ENCODE measurements around the gene JMJD8. TPM values are rescaled to one million over a fixed set of nuclear protein-coding genes. Genes with fewer than 3 reads are reported as not detected.
A peak's percentile ranks its signal among the peaks of the same experiment; 100 is the strongest.

Gene JMJD8
- total and polyA plus RNA-seq, 10 of the 15 experiments (the other 5 are each of a cell fraction or from before 2014, with no cell fraction given) = 1.00 to 50.4 (median 30.7) TPM

GRCh38 chr16:667113-667779, 16.9 kb downstream of the JMJD8 start:
- FAIRE-seq = no peak
- peak overlapping the region; percentile 34; the same call in 1 of the 2 replicates for H3K9ac ChIP-seq (ENCODE audit: control insufficient read depth, insufficient read depth, low read length)
- peak overlapping the region; percentile 84 for H2AFZ ChIP-seq (ENCODE audit: control insufficient read depth, low read depth, low read length)

DNA sequence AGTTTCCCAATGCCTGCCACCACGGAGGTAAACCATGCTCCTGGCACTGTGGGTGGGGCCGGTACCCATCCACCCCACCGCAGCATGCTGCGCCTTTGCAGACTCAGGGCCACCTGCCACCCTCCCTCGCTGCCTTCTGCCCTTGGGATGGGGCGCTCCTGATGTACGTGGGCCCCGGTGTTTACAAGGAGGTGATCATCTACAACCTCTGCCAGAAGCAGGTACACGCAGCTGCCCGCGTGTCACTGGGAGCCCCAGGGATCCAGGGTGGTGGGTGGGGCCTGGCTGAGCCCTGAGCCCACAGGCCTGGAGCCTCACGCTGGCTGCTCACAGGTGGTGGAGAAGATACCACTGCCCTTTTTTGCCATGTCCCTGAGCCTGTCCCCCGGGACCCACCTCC, 17.6 kb downstream of the JMJD8 start:
- Histone ChIP-seq H3K79me2 (ENCODE audit: control insufficient read depth, insufficient read depth, low read length) (peaks cover 16% of the 10 kb centered on the region), H3K9ac (ENCODE audit: control insufficient read depth, insufficient read depth, low read length) (no peak overlapping the region), H3K4me3 (no peak overlapping the region), H3K27ac (ENCODE audit: control insufficient read depth, insufficient read depth) (no peak overlapping the region), H3K4me1 (ENCODE audit: control insufficient read depth, insufficient read depth, low read length) (peaks cover 2% of the 10 kb centered on the region; the same call in 1 of the 2 replicates), H3K4me2 (ENCODE audit: control insufficient read depth, insufficient read depth) (no peak overlapping the region), H3K36me3 (ENCODE audit: control insufficient read depth in 2 of 2, insufficient read depth in 2 of 2, low read length in 1 of 2) (peaks cover 0 to 12% of the 10 kb centered on the region in 2 experiments; a peak in 3 of 4 replicates), H2AFZ (ENCODE audit: control insufficient read depth, low read depth, low read length) (no peak overlapping the region), H3K9me3 (replicated peaks; ENCODE audit: control insufficient read depth, insufficient read depth, low read length) (no peaks in the 10 kb centered on the region), H3K27me3 (replicated peaks in 1 of 2; ENCODE audit: control insufficient read depth in 2 of 2, insufficient read depth in 2 of 2, low read length in 1 of 2) (no peaks in the 10 kb centered on the region), H4K20me1 (ENCODE audit: control insufficient read depth, insufficient read depth) (no peaks in the 10 kb centered on the region)
- FAIRE-seq (no peak), ATAC-seq (no peak), DNase-seq (ENCODE audit: low read depth, low spot score) (no peak)
- ChIA-PET RAD21 (ENCODE audit: unreplicated experiment) (interaction anchor here (1.1 kb wide), 1 partner anchor 14 kb away, joined by 3 read pairs; the partner anchor contains the start of gene STUB1), CTCF (interaction anchor here (1.6 kb wide), 1 partner anchor 14 kb away, joined by 4 read pairs; the partner anchor contains the start of gene STUB1), SMC1A (ENCODE audit: uncharacterized antibody, unreplicated experiment) (no interaction called here), POLR2A (no interaction called here)
- in situ Hi-C loops (cut with MboI) = loop anchor here (10.0 kb wide), 1 partner anchor 272 kb away; the partner anchor contains the start of gene NME4
- intact Hi-C loops (cut with micrococcal nuclease; ENCODE audit: unreplicated experiment) = loop anchor here (10.0 kb wide), 1 partner anchor 272 kb away; the partner anchor contains the start of gene NME4
- BruUV-seq (replicated peaks) = no TSS peak
- WGBS (ENCODE audit: insufficient coverage, insufficient replicate concordance, low lambda C conversion rate, missing lambda C conversion rate) = 81% methylated on average over 13 of the region's 13 CpGs
- TF ChIP-seq NRF1 (conservative IDR thresholded peaks at IDR 0.05; ENCODE audit: low read depth, low read length) = no peak
- TF ChIP-seq TAF1 (IDR thresholded peaks at IDR 0.05; ENCODE audit: borderline replicate concordance, low read depth, low read length) = no peak
- no peak for TF ChIP-seq SP1 (IDR thresholded peaks at IDR 0.05; ENCODE audit: low read depth, low read length)
- TF ChIP-seq, protein P1, sequence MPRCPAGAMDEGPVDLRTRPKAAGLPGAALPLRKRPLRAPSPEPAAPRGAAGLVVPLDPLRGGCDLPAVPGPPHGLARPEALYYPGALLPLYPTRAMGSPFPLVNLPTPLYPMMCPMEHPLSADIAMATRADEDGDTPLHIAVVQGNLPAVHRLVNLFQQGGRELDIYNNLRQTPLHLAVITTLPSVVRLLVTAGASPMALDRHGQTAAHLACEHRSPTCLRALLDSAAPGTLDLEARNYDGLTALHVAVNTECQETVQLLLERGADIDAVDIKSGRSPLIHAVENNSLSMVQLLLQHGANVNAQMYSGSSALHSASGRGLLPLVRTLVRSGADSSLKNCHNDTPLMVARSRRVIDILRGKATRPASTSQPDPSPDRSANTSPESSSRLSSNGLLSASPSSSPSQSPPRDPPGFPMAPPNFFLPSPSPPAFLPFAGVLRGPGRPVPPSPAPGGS (IDR thresholded peaks at IDR 0.05; ENCODE audit: borderline replicate concordance, insufficient read depth, low read depth, low read length, poor library complexity, severe bottlenecking) = no peak
- TF ChIP-seq, protein P2, sequence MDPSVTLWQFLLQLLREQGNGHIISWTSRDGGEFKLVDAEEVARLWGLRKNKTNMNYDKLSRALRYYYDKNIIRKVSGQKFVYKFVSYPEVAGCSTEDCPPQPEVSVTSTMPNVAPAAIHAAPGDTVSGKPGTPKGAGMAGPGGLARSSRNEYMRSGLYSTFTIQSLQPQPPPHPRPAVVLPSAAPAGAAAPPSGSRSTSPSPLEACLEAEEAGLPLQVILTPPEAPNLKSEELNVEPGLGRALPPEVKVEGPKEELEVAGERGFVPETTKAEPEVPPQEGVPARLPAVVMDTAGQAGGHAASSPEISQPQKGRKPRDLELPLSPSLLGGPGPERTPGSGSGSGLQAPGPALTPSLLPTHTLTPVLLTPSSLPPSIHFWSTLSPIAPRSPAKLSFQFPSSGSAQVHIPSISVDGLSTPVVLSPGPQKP (IDR thresholded peaks at IDR 0.05; ENCODE audit: low read depth, low read length) = no peak
- TF ChIP-seq SPI1 (IDR thresholded peaks at IDR 0.05; ENCODE audit: borderline replicate concordance, insufficient read depth, low read depth, low read length) = no peak
- no peak for TF ChIP-seq POLR2A (IDR thresholded peaks at IDR 0.05; ENCODE audit: low read depth, low read length)
- TF ChIP-seq LARP7 (IDR thresholded peaks at IDR 0.05) = no peak
- no peak for TF ChIP-seq BHLHE40 (IDR thresholded peaks at IDR 0.05; ENCODE audit: borderline replicate concordance in 1 of 2, low read depth in 2 of 2, low read length in 1 of 2)

More at GRCh38 chr16:667113-667779, 16.9 kb downstream of the JMJD8 start:
- TF ChIP-seq MAX (IDR thresholded peaks at IDR 0.05; ENCODE audit: low read depth, low read length) (no peak), ZNF217 (IDR thresholded peaks at IDR 0.05) (no peak), SIX5 (IDR thresholded peaks at IDR 0.05; ENCODE audit: low read depth, low read length, severe bottlenecking) (no peak), BRCA1 (IDR thresholded peaks at IDR 0.05; ENCODE audit: low read depth, low read length) (no peak), PML (IDR thresholded peaks at IDR 0.05; ENCODE audit: low read length) (no peak), HDGF (IDR thresholded peaks at IDR 0.05) (0 out of 2 replicates have a peak, but pooled peaks have one; percentile 71), GATAD2B (conservative IDR thresholded peaks at IDR 0.05; ENCODE audit: low read depth) (no peak)
- BruUV-seq (replicated peaks) = no TSS peak
- peaks cover 2% of the 10 kb centered on the region; the same call in 1 of the 2 replicates for H3K4me1 ChIP-seq (ENCODE audit: control insufficient read depth, insufficient read depth, low read length)
- H3K27ac ChIP-seq (ENCODE audit: control insufficient read depth, insufficient read depth) = no peak overlapping the region
- SMC1A ChIA-PET (ENCODE audit: uncharacterized antibody, unreplicated experiment) = no interaction called here
- peaks cover 16% of the 10 kb centered on the region for H3K79me2 ChIP-seq (ENCODE audit: control insufficient read depth, insufficient read depth, low read length)
- H3K9me3 ChIP-seq (replicated peaks; ENCODE audit: control insufficient read depth, insufficient read depth, low read length) = no peaks in the 10 kb centered on the region
- no peak for DNase-seq (ENCODE audit: low read depth, low spot score)
- no peaks in the 10 kb centered on the region; the same call in 1 of the 2 replicates for H4K20me1 ChIP-seq (ENCODE audit: control insufficient read depth, insufficient read depth)
- no peak for ATAC-seq
- intact Hi-C loops (cut with micrococcal nuclease; ENCODE audit: unreplicated experiment) (loop anchor here (10.0 kb wide), 1 partner anchor 272 kb away; the partner anchor contains the start of gene NME4), in situ Hi-C loops (cut with MboI) (loop anchor here (10.0 kb wide), 1 partner anchor 272 kb away; the partner anchor contains the start of gene NME4)
- no peaks in the 10 kb centered on the region for H3K27me3 ChIP-seq (replicated peaks in 1 of 2; ENCODE audit: control insufficient read depth in 2 of 2, insufficient read depth in 2 of 2, low read length in 1 of 2)
- H3K4me2 ChIP-seq (ENCODE audit: control insufficient read depth, insufficient read depth) = no peak overlapping the region
- RAD21 ChIA-PET (ENCODE audit: unreplicated experiment) = interaction anchor here (1.3 kb wide), 1 partner anchor 23 kb away, joined by 3 read pairs; the partner anchor contains the start of gene WDR24
- CTCF ChIA-PET = interaction anchor here (1.5 to 1.8 kb wide), 4 partner anchors 11 to 31 kb away, joined by 4 to 11 read pairs (median 4); partner anchors contain the start of genes METTL26, STUB1 and WDR90
- POLR2A ChIA-PET = interaction anchor here (0.7 kb wide), 2 partner anchors 13 to 1802 kb away, joined by 3 to 4 read pairs; partner anchors contain the start of gene STUB1
- peaks cover 0 to 15% of the 10 kb centered on the region in 2 experiments; a peak in 3 of 4 replicates for H3K36me3 ChIP-seq (ENCODE audit: control insufficient read depth in 2 of 2, insufficient read depth in 2 of 2, low read length in 1 of 2)
- no peak overlapping the region for H3K4me3 ChIP-seq
- 68% methylated on average over 22 of the region's 22 CpGs for WGBS (ENCODE audit: insufficient coverage, insufficient replicate concordance, low lambda C conversion rate, missing lambda C conversion rate)
